Stimulated activated effector memory CD8-positive, alpha-beta T cell treated with anti-CD3 and anti-CD28 coated beads, Interleukin-12 subunit alpha, Interleukin-12 subunit beta, amount 100 ng/mL, for 72 hours (primary cell): ENCODE results near the gene GTF2F2.

Source experiments
- ATAC-seq: fragments of 150-1000 bp; cut with Tn5 transposase; 2 replicates; pipeline ENCODE4 v1.10.0; 2021
- DNase-seq, 2 donors: peaks; one replicate each; pipeline ENCODE4 v3.0.0; 2021 to 2022; ENCODE audit warnings: low spot score in 2 of 2
- H3K27ac Mint-ChIP-seq: one replicate; pipeline ENCODE4 v1.8.0; 2022; ENCODE audit warnings: mild to moderate bottlenecking, mixed read lengths
- H3K36me3 Mint-ChIP-seq: one replicate; pipeline ENCODE4 v1.8.0; 2022; ENCODE audit warnings: mild to moderate bottlenecking, mixed read lengths
- H3K4me1 Mint-ChIP-seq: one replicate; pipeline ENCODE4 v1.8.0; 2022; ENCODE audit warnings: mixed read lengths
- H3K4me3 Mint-ChIP-seq: one replicate; pipeline ENCODE4 v1.8.0; 2022; ENCODE audit warnings: mild to moderate bottlenecking, mixed read lengths
- H3K9me3 Mint-ChIP-seq: one replicate; pipeline ENCODE4 v1.8.0; 2022; ENCODE audit warnings: mixed read lengths

Gene GTF2F2

DNA sequence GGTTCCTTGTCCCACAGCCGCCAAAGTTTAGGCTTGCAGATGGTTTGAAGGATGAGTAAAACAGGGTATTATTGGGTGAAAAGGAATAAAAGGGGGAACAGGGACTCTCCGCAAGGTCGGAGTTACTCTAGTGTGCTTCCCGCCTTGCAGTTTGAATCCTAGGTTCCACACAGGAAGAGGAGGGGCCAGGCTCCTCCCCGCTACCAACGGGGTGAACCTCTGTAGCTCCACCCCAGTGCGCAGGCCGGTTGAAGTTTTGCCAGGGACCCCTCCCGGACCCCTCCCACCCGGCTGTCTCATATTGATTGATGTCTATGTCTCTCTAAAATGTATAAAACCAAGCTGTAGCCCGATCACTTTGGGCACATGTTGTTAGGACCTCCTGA is 11.6 kb upstream of the GTF2F2 start:
- H3K27ac Mint-ChIP-seq = no peak overlapping the region
- peaks cover 5% of the 10 kb centered on the region for H3K36me3 Mint-ChIP-seq
- ATAC-seq = no peak
- H3K9me3 Mint-ChIP-seq = no peaks in the 10 kb centered on the region
- DNase-seq = no peak
- no peak overlapping the region for H3K4me3 Mint-ChIP-seq
- peaks cover 6% of the 10 kb centered on the region for H3K4me1 Mint-ChIP-seq

GRCh38 chr13:45109102-45109720 is 11.1 kb upstream of the GTF2F2 start:
- peaks cover 5% of the 10 kb centered on the region for H3K36me3 Mint-ChIP-seq
- peak; percentile 98 for ATAC-seq
- no peak overlapping the region for H3K4me3 Mint-ChIP-seq
- peaks cover 6% of the 10 kb centered on the region for H3K4me1 Mint-ChIP-seq
- H3K27ac Mint-ChIP-seq = no peak overlapping the region
- peak in 1 of 2 donors; percentile 54 for DNase-seq
- no peaks in the 10 kb centered on the region for H3K9me3 Mint-ChIP-seq

DNA sequence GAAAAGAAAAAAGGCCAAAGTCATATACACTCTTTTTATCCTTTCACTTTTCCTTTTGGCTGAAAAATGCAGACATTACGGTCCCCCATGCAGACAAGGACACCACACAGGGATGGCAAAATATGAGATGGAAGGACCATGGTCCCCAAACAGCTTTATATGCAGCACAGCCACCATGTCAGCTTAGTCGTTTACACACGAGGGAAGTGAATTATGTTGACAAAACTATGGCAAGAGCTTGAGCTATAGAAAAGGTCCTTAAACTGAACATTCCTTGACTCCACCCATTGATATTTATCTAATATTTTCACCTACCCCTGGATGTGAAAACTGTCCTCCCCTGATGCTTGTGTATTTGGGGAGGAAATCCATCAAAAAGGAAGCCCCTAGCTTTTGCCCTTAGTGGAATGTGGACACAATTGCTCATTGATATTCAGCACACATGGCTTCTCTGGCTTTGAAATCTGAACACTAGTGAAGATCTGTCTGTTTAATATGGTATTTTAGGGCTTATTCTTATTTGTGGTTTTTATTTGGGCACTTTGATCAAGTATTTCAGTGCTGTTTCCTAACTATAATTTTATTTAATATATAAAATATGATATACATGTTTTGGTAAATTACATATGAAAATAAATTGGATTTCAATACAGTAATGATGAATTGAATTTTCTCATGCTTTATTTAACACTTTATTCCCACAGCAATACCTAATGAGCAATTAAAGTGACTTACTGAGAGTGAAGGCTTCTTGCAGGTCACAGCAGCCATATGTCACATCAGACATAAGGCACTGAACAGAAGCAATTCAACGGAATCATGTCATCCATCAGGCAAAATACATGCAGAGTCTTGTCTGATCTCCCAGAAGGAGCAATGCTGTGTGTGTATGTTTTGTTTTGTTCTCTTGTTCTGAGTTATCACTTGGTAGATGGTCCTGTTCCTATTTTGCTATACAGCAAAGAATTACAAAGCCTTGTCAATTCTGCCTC is 6.8 kb upstream of the GTF2F2 start:
- H3K9me3 Mint-ChIP-seq = no peaks in the 10 kb centered on the region
- DNase-seq = no peak
- peaks cover 5% of the 10 kb centered on the region for H3K36me3 Mint-ChIP-seq
- peaks cover 6% of the 10 kb centered on the region for H3K4me1 Mint-ChIP-seq
- H3K4me3 Mint-ChIP-seq = no peak overlapping the region
- H3K27ac Mint-ChIP-seq = no peak overlapping the region
- no peak for ATAC-seq

- ATAC-seq (peak; percentile 70), DNase-seq (peak; percentile 11 to 65)
- H3K4me1 Mint-ChIP-seq = peaks cover 9% of the 10 kb centered on the region
- no peak overlapping the region for H3K4me3 Mint-ChIP-seq
- no peak overlapping the region for H3K27ac Mint-ChIP-seq
- peaks cover 7% of the 10 kb centered on the region for H3K36me3 Mint-ChIP-seq
- no peaks in the 10 kb centered on the region for H3K9me3 Mint-ChIP-seq
Observed at GRCh38 chr13:45119469-45119990, 780 bp upstream of the GTF2F2 start.

GRCh38 chr13:45120967-45121831 is 889 bp downstream of the GTF2F2 start:
- peak in 1 of 2 donors; percentile 52 for DNase-seq
- Mint-ChIP-seq H3K27ac (no peak overlapping the region), H3K4me1 (peaks cover 16% of the 10 kb centered on the region), H3K9me3 (no peaks in the 10 kb centered on the region), H3K36me3 (peaks cover 7% of the 10 kb centered on the region), H3K4me3 (no peak overlapping the region)
- no peak for ATAC-seq

DNA sequence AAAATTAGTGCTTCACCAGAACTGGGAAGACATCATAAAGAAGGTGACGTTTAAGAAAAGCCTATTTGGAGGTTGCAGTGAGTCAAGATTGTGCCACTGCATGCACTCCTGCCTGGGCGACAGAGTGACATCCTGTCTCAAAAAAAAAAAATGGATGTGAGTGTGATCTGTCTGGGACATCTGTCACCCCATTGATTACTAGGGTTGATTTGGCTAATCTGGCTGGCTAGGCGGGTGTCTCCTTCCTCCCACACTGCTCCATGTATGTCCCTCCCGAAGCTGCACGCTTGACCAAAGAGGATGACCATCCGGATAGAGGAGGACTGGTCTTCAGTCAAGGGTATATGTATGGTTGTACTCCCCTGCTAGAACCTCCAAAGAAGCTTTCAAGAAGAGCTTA is 2.6 kb downstream of the GTF2F2 start:
- no peak overlapping the region for H3K4me3 Mint-ChIP-seq
- H3K9me3 Mint-ChIP-seq = no peaks in the 10 kb centered on the region
- H3K4me1 Mint-ChIP-seq = peaks cover 16% of the 10 kb centered on the region
- H3K36me3 Mint-ChIP-seq = peaks cover 7% of the 10 kb centered on the region
- DNase-seq (no peak), ATAC-seq (no peak)
- H3K27ac Mint-ChIP-seq = peak overlapping the region; percentile 16

GRCh38 chr13:45132369-45133064 is 12.2 kb downstream of the GTF2F2 start:
- Mint-ChIP-seq H3K4me3 (no peak overlapping the region), H3K4me1 (peaks cover 32% of the 10 kb centered on the region), H3K36me3 (no peaks in the 10 kb centered on the region), H3K27ac (no peak overlapping the region), H3K9me3 (peaks cover 9% of the 10 kb centered on the region)
- ATAC-seq (no peak), DNase-seq (no peak)

DNA sequence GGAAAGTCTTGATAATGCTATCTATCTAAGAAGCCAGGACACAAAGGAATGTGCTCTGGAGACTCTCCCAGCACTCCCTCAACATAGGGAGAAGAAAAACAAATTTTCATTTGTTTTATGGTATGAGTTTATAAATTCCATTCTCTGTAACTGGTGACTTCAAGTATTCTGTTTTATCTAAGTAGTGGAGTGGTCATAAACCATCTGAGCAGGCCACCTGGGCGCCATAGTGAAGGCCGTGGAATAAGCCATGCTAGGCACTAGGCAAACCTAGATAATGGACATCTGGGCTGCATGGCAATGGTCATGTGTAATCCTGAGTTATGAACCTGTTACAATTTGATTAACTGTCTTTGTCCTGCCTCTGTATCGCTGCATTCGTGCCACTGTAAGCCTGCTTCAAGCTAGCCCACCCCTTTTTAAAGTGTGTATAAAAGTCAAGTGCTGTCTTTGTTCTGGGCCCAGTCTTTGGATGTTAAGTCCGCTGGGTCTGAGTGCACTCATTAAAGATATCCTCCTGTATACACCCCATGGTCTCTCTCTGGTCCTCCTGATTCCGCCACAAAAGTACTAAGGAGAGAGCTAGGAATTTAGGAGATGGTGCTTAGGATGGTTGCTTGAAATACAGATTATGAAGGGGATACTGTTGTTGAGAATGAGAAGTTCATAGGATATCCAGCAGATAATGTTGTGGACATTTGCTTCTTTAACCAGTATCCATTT is 13.2 kb downstream of the GTF2F2 start:
- Mint-ChIP-seq H3K4me3 (no peak overlapping the region), H3K36me3 (peaks cover 8% of the 10 kb centered on the region), H3K27ac (no peak overlapping the region), H3K4me1 (peaks cover 32% of the 10 kb centered on the region), H3K9me3 (peaks cover 9% of the 10 kb centered on the region)
- ATAC-seq = no peak
- DNase-seq = no peak

GRCh38 chr13:45136741-45137504 is 16.6 kb downstream of the GTF2F2 start:
- peaks cover 14% of the 10 kb centered on the region for H3K4me1 Mint-ChIP-seq
- no peak overlapping the region for H3K4me3 Mint-ChIP-seq
- H3K27ac Mint-ChIP-seq = no peak overlapping the region
- H3K9me3 Mint-ChIP-seq = peaks cover 9% of the 10 kb centered on the region
- H3K36me3 Mint-ChIP-seq = peaks cover 26% of the 10 kb centered on the region
- ATAC-seq = no peak
- DNase-seq = no peak

- H3K36me3 Mint-ChIP-seq = peaks cover 26% of the 10 kb centered on the region
- DNase-seq = no peak
- H3K27ac Mint-ChIP-seq = no peak overlapping the region
- no peak overlapping the region for H3K4me3 Mint-ChIP-seq
- peaks cover 11% of the 10 kb centered on the region for H3K4me1 Mint-ChIP-seq
- no peak for ATAC-seq
- H3K9me3 Mint-ChIP-seq = peaks cover 7% of the 10 kb centered on the region
Observed at GRCh38 chr13:45137526-45137925, 17.2 kb downstream of the GTF2F2 start.

DNA sequence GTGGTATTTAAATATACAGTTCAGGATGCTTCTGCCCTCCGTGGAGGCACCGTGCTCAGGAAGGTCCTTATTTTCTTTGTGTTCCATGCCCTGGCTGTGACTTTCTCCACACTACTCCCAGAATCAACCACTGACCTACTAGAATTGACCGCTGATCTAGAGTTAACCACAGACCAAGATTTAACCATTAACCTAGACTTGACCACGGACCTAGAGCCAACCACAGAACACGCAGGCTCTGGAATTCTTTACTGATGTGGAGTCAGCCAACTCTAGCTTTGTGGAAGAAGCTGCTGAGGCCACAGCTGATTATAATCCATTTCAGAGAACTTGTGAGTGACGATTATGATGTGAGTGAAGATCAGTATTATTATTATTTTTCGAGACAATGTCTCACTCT is 18.0 kb downstream of the GTF2F2 start:
- Mint-ChIP-seq H3K27ac (no peak overlapping the region), H3K36me3 (peaks cover 27% of the 10 kb centered on the region)

GRCh38 chr13:45141369-45141768 is 21.1 kb downstream of the GTF2F2 start:
- Mint-ChIP-seq H3K36me3 (peaks cover 31% of the 10 kb centered on the region), H3K9me3 (no peaks in the 10 kb centered on the region), H3K4me3 (no peak overlapping the region), H3K4me1 (peaks cover 28% of the 10 kb centered on the region), H3K27ac (no peak overlapping the region)
- ATAC-seq = no peak
- DNase-seq = no peak

More for the DNA sequence above, 18.0 kb downstream of the GTF2F2 start:
- ATAC-seq (no peak), DNase-seq (no peak)
- H3K9me3 Mint-ChIP-seq = no peaks in the 10 kb centered on the region
- H3K4me3 Mint-ChIP-seq = no peak overlapping the region
- peaks cover 13% of the 10 kb centered on the region for H3K4me1 Mint-ChIP-seq
